Measurements from ENCODE around the gene CEBPZOS. TPM values are rescaled to one million over a fixed set of nuclear protein-coding genes. Genes with fewer than 3 reads are reported as not detected.

CEBPZOS gene
- total and polyA plus RNA-seq, 7 donors, result 23.0 to 42.2 (median 36.9) TPM

DNA sequence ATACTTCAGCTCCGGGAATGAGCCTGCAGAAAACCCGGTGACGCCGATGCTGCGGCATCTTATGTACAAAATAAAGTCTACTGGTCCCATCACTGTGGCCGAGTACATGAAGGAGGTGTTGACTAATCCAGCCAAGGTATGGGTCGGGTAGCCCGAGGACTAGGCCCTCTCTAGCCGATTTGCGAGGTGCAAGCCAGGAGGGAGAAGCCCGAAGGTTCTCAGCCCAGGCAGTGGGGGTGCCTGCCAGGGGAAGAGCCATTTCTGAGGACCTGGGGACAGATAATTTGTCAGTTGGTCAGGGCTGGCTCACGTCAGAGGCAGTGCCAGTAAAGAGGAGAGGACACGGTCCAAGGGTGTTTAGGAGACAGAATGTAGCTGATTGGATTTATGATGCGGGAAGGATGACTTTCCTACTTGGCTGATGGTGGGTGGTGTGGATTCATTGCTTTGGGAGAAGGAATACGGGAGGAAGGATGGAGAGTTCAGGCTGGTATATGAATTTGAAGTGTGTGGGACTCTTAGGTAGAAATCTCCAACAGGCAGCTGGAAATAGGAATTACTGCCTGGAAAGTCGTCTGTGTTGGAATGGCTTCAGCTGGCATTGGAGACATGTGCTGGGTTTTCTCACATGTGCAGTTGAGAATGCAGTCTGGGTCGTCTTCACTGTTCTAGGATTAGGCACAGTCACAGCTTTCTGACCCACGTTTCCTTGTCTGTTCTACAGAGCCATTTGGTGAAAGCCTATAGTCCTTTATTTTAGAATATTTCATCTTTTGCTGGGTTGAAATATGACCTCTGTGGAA, 36.0 kb downstream of the CEBPZOS start:
- Histone ChIP-seq H3K27ac (peak overlapping the region; percentile 93 to 98 (median 95)), H3K27me3 (no peaks in the 10 kb centered on the region), H3K9me3 (no peaks in the 10 kb centered on the region), H3K4me1 (peaks cover 0 to 54% (median 45%) of the 10 kb centered on the region in 4 donors), H3K4me3 (peak overlapping the region; percentile 69 to 96 (median 82)), H3K36me3 (peaks cover under 1 to 32% (median 11%) of the 10 kb centered on the region in 4 donors)
- peak; percentile 68 for DNase-seq
- TF ChIP-seq POLR2AphosphoS5 (IDR thresholded peaks at IDR 0.05), result peak in 3 of 4 donors; percentile 43 to 70 (median 61)
- TF ChIP-seq EP300 (IDR thresholded peaks at IDR 0.05), result no peak
- TF ChIP-seq POLR2A (IDR thresholded peaks at IDR 0.05), result no peak
- 16 to 21% methylated on average over 18 of the region's 18 CpGs for WGBS, 2 donors
- intact Hi-C loops (cut with DNase I), result loop anchor here (2.0 to 10.0 kb wide), 3 partner anchors 75 to 148 kb away; partner anchors contain the start of genes EIF2AK2, GPATCH11 and HEATR5B

DNA sequence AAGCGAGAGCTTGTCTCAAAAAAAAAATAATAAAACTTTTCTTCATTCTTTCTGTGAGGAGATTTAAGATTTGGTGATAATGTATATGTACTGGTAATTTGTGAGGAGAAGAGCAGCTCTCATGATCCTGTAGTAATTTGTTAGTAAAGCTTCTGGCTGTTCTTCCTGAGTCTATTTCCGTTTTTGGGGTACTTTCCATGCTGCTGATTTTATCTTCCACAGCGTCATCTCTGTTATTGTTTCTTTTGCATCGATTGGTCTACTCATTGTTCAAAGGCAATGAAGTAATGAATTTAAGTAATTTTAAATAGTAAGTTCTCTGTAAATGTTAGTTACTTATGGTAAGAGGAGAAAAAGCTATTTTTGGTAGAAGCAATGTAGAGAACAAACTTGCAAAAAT, 47.1 kb downstream of the CEBPZOS start:
- Histone ChIP-seq H3K27ac (no peak overlapping the region), H3K9me3 (no peaks in the 10 kb centered on the region), H3K27me3 (no peaks in the 10 kb centered on the region), H3K4me3 (no peak overlapping the region), H3K4me1 (no peaks in the 10 kb centered on the region), H3K36me3 (peaks cover 5 to 99% (median 18%) of the 10 kb centered on the region in 4 donors)
- intact Hi-C loops (cut with DNase I), result no loop called here
- 92 to 93% methylated on average over 4 of the region's 4 CpGs for WGBS, 2 donors
- no peak for TF ChIP-seq POLR2AphosphoS5 (IDR thresholded peaks at IDR 0.05)
- no peak for TF ChIP-seq EP300 (IDR thresholded peaks at IDR 0.05)
- TF ChIP-seq, protein P1, sequence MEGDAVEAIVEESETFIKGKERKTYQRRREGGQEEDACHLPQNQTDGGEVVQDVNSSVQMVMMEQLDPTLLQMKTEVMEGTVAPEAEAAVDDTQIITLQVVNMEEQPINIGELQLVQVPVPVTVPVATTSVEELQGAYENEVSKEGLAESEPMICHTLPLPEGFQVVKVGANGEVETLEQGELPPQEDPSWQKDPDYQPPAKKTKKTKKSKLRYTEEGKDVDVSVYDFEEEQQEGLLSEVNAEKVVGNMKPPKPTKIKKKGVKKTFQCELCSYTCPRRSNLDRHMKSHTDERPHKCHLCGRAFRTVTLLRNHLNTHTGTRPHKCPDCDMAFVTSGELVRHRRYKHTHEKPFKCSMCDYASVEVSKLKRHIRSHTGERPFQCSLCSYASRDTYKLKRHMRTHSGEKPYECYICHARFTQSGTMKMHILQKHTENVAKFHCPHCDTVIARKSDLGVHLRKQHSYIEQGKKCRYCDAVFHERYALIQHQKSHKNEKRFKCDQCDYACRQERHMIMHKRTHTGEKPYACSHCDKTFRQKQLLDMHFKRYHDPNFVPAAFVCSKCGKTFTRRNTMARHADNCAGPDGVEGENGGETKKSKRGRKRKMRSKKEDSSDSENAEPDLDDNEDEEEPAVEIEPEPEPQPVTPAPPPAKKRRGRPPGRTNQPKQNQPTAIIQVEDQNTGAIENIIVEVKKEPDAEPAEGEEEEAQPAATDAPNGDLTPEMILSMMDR (IDR thresholded peaks at IDR 0.05), result no peak
- no peak for TF ChIP-seq POLR2A (IDR thresholded peaks at IDR 0.05)
- DNase-seq, result no peak

DNA sequence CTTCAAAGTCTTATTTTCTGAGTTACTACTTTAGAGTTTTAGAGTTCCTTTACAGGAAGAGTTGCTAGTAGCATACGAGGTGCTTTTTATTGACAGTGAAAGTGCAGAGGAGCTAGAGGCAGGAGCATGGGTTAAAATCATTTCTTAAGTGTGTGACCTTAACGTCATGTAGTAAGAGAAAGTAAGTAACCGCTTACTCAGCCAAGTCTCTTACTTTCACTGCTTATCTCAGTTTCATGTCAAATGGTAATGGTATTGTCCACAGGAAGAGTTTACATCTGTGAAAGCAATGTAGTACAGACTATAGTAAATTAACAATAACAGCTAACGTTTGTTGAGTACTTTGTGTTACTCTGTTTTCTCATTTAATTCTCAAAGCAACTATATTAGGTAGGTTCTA, 47.7 kb downstream of the CEBPZOS start:
- no peaks in the 10 kb centered on the region for H3K4me1 ChIP-seq
- TF ChIP-seq, protein P1 (IDR thresholded peaks at IDR 0.05), result no peak
- TF ChIP-seq EP300 (IDR thresholded peaks at IDR 0.05) (no peak), POLR2AphosphoS5 (IDR thresholded peaks at IDR 0.05) (no peak), POLR2A (IDR thresholded peaks at IDR 0.05) (no peak)
- H3K9me3 ChIP-seq, result no peaks in the 10 kb centered on the region
- WGBS, 2 donors, result 77% methylated on average over 4 of the region's 4 CpGs
- DNase-seq, result no peak
- peaks cover 5 to 99% (median 21%) of the 10 kb centered on the region in 4 donors for H3K36me3 ChIP-seq
- no peak overlapping the region for H3K27ac ChIP-seq
- intact Hi-C loops (cut with DNase I), result no loop called here
- H3K4me3 ChIP-seq, result no peak overlapping the region
- no peaks in the 10 kb centered on the region for H3K27me3 ChIP-seq

DNA sequence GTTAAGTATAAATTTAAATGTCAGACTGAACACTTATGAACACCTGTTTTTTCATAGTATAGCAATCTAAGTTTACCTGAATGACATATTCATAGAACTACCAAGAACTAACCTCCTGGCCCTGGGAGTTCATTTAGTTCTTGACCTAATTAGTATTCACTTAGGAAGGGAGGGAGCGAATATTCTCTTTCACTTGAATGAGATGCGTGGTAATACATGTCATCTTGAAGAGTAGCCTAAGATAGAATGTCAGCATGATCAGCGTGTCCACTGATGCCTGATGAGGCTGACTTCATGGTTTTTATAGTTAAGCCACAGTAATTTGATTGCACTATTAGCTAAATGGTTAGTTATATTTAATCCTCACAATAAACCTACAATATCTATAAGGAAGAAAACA, 48.5 kb downstream of the CEBPZOS start:
- no peaks in the 10 kb centered on the region for H3K9me3 ChIP-seq
- no peak for DNase-seq
- WGBS, 2 donors, result 95 to 96% methylated on average over 3 of the region's 3 CpGs
- peaks cover 5 to 99% (median 23%) of the 10 kb centered on the region in 4 donors for H3K36me3 ChIP-seq
- no peaks in the 10 kb centered on the region for H3K4me1 ChIP-seq
- TF ChIP-seq POLR2AphosphoS5 (IDR thresholded peaks at IDR 0.05) (no peak), EP300 (IDR thresholded peaks at IDR 0.05) (no peak), POLR2A (IDR thresholded peaks at IDR 0.05) (no peak)
- TF ChIP-seq, protein P1 (IDR thresholded peaks at IDR 0.05), result no peak
- intact Hi-C loops (cut with DNase I), result no loop called here
- no peak overlapping the region for H3K4me3 ChIP-seq
- H3K27ac ChIP-seq, result no peak overlapping the region
- H3K27me3 ChIP-seq, result no peaks in the 10 kb centered on the region

DNA sequence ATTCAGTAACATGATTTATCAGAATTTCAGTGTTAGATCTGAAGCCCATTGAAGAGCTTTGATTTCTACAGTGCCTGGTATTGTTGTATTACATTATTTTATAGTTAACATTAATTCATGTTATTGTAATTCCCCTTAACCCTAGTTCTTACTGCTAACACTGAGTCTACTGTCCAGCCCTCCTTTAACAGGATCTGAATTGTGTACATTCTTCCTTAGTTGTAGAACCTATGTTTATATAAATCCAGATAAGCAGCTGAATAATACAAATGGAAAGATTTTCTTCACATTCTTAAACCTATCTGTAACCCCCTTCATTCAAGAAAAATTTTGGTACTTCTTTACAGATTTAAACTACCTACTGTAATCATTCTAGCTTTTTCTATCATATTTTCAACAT, 49.9 kb downstream of the CEBPZOS start:
- no peak for DNase-seq
- Histone ChIP-seq H3K4me1 (no peaks in the 10 kb centered on the region), H3K9me3 (no peaks in the 10 kb centered on the region), H3K36me3 (peaks cover 7 to 97% (median 23%) of the 10 kb centered on the region in 4 donors), H3K27me3 (no peaks in the 10 kb centered on the region), H3K27ac (no peak overlapping the region), H3K4me3 (no peak overlapping the region)
- TF ChIP-seq EP300 (IDR thresholded peaks at IDR 0.05) (no peak), POLR2A (IDR thresholded peaks at IDR 0.05) (no peak), POLR2AphosphoS5 (IDR thresholded peaks at IDR 0.05) (no peak)
- TF ChIP-seq, protein P1 (IDR thresholded peaks at IDR 0.05), result no peak
- intact Hi-C loops (cut with DNase I), result no loop called here

All from sigmoid colon (tissue), 7 donors.